Mesenchymal stem cell (in vitro differentiated cells and primary cell): ENCODE data around the gene RPL28.

Experiments
- DNase-seq: peaks from one replicate; pipeline ENCODE4 v3.0.0-alpha.2; 2013
- H2AFZ ChIP-seq: one replicate; pipeline ENCODE4 v1.6.1; 2013; ENCODE audit warnings: low read depth, mild to moderate bottlenecking, control low read depth, inconsistent platforms, low read length, moderate library complexity
- H2AK5ac ChIP-seq: 2 replicates; pipeline ENCODE4 v1.6.1; 2013; ENCODE audit warnings: low read length, moderate library complexity, mild to moderate bottlenecking, inconsistent platforms; ENCODE audit not compliant: severe bottlenecking
- H2BK120ac ChIP-seq: one replicate; pipeline ENCODE4 v1.6.1; 2013; ENCODE audit warnings: low read depth, mild to moderate bottlenecking, inconsistent platforms, low read length, moderate library complexity
- H2BK12ac ChIP-seq, 2 experiments: one replicate each; pipeline ENCODE4 v1.6.1; 2013; ENCODE audit warnings: inconsistent platforms in 2 of 2, low read length in 2 of 2, mild to moderate bottlenecking in 2 of 2, moderate library complexity in 2 of 2, control low read depth in 1 of 2
- H2BK15ac ChIP-seq: one replicate; pipeline ENCODE4 v1.6.1; 2013; ENCODE audit warnings: mild to moderate bottlenecking, low read depth, inconsistent platforms; ENCODE audit not compliant: poor library complexity, severe bottlenecking
- H2BK5ac ChIP-seq: 2 replicates; pipeline ENCODE4 v1.6.1; 2013; ENCODE audit warnings: low read depth, mild to moderate bottlenecking, low read length, control low read depth, inconsistent platforms; ENCODE audit not compliant: poor library complexity, severe bottlenecking
- H3K14ac ChIP-seq, 2 experiments: one replicate each; pipeline ENCODE4 v1.6.1; 2013; ENCODE audit warnings: inconsistent platforms in 2 of 2, low read length in 2 of 2, control low read depth in 1 of 2, mild to moderate bottlenecking in 1 of 2, moderate library complexity in 1 of 2
- H3K18ac ChIP-seq, 2 experiments: one replicate each; pipeline ENCODE4 v1.6.1; 2013; ENCODE audit warnings: inconsistent platforms in 2 of 2, low read length in 2 of 2, control low read depth in 1 of 2, low read depth in 1 of 2, mild to moderate bottlenecking in 1 of 2
- H3K23ac ChIP-seq, 2 experiments: one replicate each; pipeline ENCODE4 v1.6.1; 2013; ENCODE audit warnings: inconsistent platforms in 2 of 2, low read length in 2 of 2, mild to moderate bottlenecking in 2 of 2, moderate library complexity in 2 of 2, control low read depth in 1 of 2
- H3K27ac ChIP-seq: 2 replicates; pipeline ENCODE4 v1.5.1; 2013; ENCODE audit warnings: mild to moderate bottlenecking, moderate library complexity, low read length, control low read depth, inconsistent platforms; ENCODE audit not compliant: poor library complexity, severe bottlenecking
- H3K27me3 ChIP-seq, 2 experiments: 2 replicates each; pipeline versions ENCODE4 v1.6.1 to v1.7.0; 2013; ENCODE audit warnings: low read length in 2 of 2, mild to moderate bottlenecking in 2 of 2, moderate library complexity in 2 of 2, control low read depth in 1 of 2, inconsistent platforms in 1 of 2; ENCODE audit not compliant: control insufficient read depth in 1 of 2, insufficient read depth in 1 of 2
- H3K36me3 ChIP-seq, 2 experiments: 2 replicates each; pipeline versions ENCODE4 v1.6.1 to v1.7.0; 2013; ENCODE audit warnings: low read length in 2 of 2, control low read depth in 1 of 2, inconsistent platforms in 1 of 2, low read depth in 1 of 2, mild to moderate bottlenecking in 1 of 2; ENCODE audit not compliant: insufficient read depth in 2 of 2, control insufficient read depth in 1 of 2
- H3K4ac ChIP-seq, 2 experiments: one replicate each; pipeline ENCODE4 v1.6.1; 2013; ENCODE audit warnings: inconsistent platforms in 2 of 2, low read length in 2 of 2, mild to moderate bottlenecking in 2 of 2, moderate library complexity in 2 of 2, control low read depth in 1 of 2, low read depth in 1 of 2
- H3K4me1 ChIP-seq: 2 replicates; pipeline ENCODE4 v1.6.1; 2013; ENCODE audit warnings: low read depth, low read length, control low read depth; ENCODE audit not compliant: control insufficient read depth, insufficient read depth
- H3K4me2 ChIP-seq: 2 replicates; pipeline ENCODE4 v1.6.1; 2013; ENCODE audit warnings: low read length, mild to moderate bottlenecking, inconsistent platforms; ENCODE audit not compliant: poor library complexity, severe bottlenecking
- H3K4me3 ChIP-seq, 2 experiments: 2 replicates each; pipeline versions ENCODE4 v1.5.1 to v1.7.0; 2013; ENCODE audit warnings: low read length in 2 of 2, mild to moderate bottlenecking in 2 of 2, control low read depth in 1 of 2, low read depth in 1 of 2; ENCODE audit not compliant: insufficient read depth in 1 of 2
- H3K79me1 ChIP-seq: replicated peaks from 2 replicates; pipeline ENCODE4 v1.6.1; 2013; ENCODE audit warnings: mild to moderate bottlenecking, control low read depth, low read length, inconsistent platforms; ENCODE audit not compliant: poor library complexity, severe bottlenecking
- H3K9ac ChIP-seq: 2 replicates; pipeline ENCODE4 v1.7.0; 2013; ENCODE audit warnings: mild to moderate bottlenecking, low read length, moderate library complexity
- H3K9me3 ChIP-seq: 2 replicates; pipeline ENCODE4 v1.7.0; 2013; ENCODE audit warnings: mild to moderate bottlenecking, low read length; ENCODE audit not compliant: control insufficient read depth
- H4K8ac ChIP-seq: one replicate; pipeline ENCODE4 v1.6.1; 2013; ENCODE audit warnings: inconsistent platforms, mild to moderate bottlenecking, low read length, moderate library complexity
- H4K91ac ChIP-seq: one replicate; pipeline ENCODE4 v1.6.1; 2013; ENCODE audit warnings: mild to moderate bottlenecking, low read length, inconsistent platforms
- WGBS: methylation state at CpG from one replicate; pipeline ENCODE4 v1.1.7; 2013; ENCODE audit warnings: mixed read lengths; 5-methylcytosine and 5-hydroxymethylcytosine counted together

Gene RPL28

DNA sequence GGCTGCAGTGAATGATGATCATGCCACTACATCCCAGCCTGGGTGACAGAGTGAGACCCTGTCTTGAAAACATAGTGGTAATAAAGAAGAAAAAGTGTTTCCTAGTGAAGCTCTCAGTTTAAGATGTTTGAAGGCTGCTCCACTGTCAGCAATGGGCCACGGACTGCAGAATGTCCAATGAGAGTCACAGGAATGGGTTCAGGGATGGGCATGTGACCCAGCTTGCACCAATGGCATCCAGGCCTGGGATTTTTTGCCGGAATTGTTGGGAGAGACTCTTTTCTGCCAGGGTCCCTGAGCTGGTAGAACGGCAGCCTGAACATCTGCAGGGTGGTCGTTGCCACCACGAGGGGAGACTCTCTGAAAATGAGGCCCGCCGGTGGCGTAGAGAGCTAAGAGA lies 51.1 kb downstream of the RPL28 start:
- Histone ChIP-seq H4K91ac (no peak overlapping the region), H3K9me3 (peaks cover 5% of the 10 kb centered on the region), H3K4ac (no peak overlapping the region), H2BK120ac (no peak overlapping the region), H2AK5ac (no peak overlapping the region), H3K79me1 (no peaks in the 10 kb centered on the region), H3K18ac (no peak overlapping the region), H2BK12ac (no peak overlapping the region), H3K27me3 (peaks cover 37 to 76% of the 10 kb centered on the region in 2 experiments), H3K14ac (no peak overlapping the region), H3K4me2 (no peak overlapping the region), H4K8ac (no peak overlapping the region), H2AFZ (no peak overlapping the region), H2BK5ac (no peak overlapping the region), H3K36me3 (peaks cover 0 to under 1% of the 10 kb centered on the region in 2 experiments), H3K27ac (no peak overlapping the region), H3K4me3 (no peak overlapping the region), H3K4me1 (peaks cover 11% of the 10 kb centered on the region), H3K23ac (no peak overlapping the region), H3K9ac (no peak overlapping the region), H2BK15ac (no peak overlapping the region)
- 54% methylated on average over 8 of the region's 8 CpGs for WGBS
- DNase-seq, result no peak

DNA sequence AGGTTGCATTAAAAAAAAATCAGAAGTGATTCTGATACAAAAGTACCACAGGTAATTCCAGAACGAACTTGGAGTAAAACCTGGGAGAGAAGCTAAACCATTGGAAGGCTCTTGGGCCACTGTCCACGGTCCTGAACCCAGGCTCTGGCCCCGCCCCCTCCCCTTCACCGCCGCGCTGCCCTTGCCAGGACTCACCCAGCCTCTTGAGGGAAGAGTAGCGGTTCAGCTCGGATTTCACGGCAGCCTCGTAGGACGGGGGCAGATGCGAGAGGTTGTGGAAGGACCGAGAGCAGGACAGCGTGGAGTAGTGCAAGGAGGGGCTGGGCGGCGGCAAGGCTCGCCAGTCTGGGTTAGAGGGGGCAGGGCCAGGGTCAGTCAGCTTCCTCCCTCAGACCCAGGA lies 51.7 kb downstream of the RPL28 start:
- Histone ChIP-seq H4K8ac (no peak overlapping the region), H3K18ac (no peak overlapping the region), H3K14ac (no peak overlapping the region), H3K23ac (no peak overlapping the region), H2AFZ (no peak overlapping the region), H2AK5ac (no peak overlapping the region), H3K9ac (no peak overlapping the region), H3K27me3 (peaks cover 39 to 73% of the 10 kb centered on the region in 2 experiments), H4K91ac (no peak overlapping the region), H3K4me3 (no peak overlapping the region), H3K79me1 (no peaks in the 10 kb centered on the region), H3K27ac (no peak overlapping the region), H3K36me3 (peaks cover 0 to 2% of the 10 kb centered on the region in 2 experiments), H2BK15ac (no peak overlapping the region), H2BK12ac (no peak overlapping the region), H3K4ac (no peak overlapping the region), H3K4me1 (peaks cover 17% of the 10 kb centered on the region), H2BK5ac (no peak overlapping the region), H3K4me2 (no peak overlapping the region), H2BK120ac (no peak overlapping the region), H3K9me3 (peaks cover 1% of the 10 kb centered on the region)
- under 1% methylated on average over 13 of the region's 17 CpGs for WGBS
- DNase-seq, result peak; percentile 70

DNA sequence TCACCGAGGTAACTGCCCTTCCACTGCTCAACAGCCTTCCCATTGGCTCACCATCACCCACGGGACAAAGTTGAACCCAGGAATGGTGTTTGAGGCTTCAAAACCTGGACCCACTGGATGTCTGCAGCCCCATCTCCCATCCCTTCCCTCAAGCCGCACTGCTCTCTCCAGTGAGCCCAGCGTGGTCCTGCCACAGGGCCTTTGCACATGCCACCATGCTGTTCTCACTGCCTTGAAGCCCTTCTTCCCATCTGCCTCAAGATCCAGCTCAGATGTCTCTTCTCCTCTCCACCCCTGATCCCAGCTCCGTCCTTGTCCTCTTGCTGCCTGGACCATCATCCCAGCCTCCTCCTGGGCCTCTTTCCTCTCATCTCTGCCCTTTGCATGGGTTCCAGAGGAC lies 53.3 kb downstream of the RPL28 start:
- no peak overlapping the region for H3K4me3 ChIP-seq
- 57% methylated on average over 5 of the region's 5 CpGs for WGBS
- H2AFZ ChIP-seq, result no peak overlapping the region
- H3K9me3 ChIP-seq, result no peaks in the 10 kb centered on the region
- H3K14ac ChIP-seq, result no peak overlapping the region
- H2BK15ac ChIP-seq, result no peak overlapping the region
- peaks cover 0 to 2% of the 10 kb centered on the region in 2 experiments for H3K36me3 ChIP-seq
- H3K4ac ChIP-seq, result no peak overlapping the region
- H3K27me3 ChIP-seq, result peaks cover 51 to 68% of the 10 kb centered on the region in 2 experiments
- H4K91ac ChIP-seq, result no peak overlapping the region
- H2AK5ac ChIP-seq, result no peak overlapping the region
- no peak overlapping the region for H3K27ac ChIP-seq
- no peak for DNase-seq
- no peak overlapping the region for H2BK120ac ChIP-seq
- H3K79me1 ChIP-seq, result no peaks in the 10 kb centered on the region
- H2BK12ac ChIP-seq, result no peak overlapping the region
- no peak overlapping the region for H3K23ac ChIP-seq
- no peak overlapping the region for H3K9ac ChIP-seq
- no peak overlapping the region for H2BK5ac ChIP-seq
- no peak overlapping the region for H3K4me2 ChIP-seq
- no peak overlapping the region for H4K8ac ChIP-seq
- H3K4me1 ChIP-seq, result peaks cover 22% of the 10 kb centered on the region
- no peak overlapping the region for H3K18ac ChIP-seq

DNA sequence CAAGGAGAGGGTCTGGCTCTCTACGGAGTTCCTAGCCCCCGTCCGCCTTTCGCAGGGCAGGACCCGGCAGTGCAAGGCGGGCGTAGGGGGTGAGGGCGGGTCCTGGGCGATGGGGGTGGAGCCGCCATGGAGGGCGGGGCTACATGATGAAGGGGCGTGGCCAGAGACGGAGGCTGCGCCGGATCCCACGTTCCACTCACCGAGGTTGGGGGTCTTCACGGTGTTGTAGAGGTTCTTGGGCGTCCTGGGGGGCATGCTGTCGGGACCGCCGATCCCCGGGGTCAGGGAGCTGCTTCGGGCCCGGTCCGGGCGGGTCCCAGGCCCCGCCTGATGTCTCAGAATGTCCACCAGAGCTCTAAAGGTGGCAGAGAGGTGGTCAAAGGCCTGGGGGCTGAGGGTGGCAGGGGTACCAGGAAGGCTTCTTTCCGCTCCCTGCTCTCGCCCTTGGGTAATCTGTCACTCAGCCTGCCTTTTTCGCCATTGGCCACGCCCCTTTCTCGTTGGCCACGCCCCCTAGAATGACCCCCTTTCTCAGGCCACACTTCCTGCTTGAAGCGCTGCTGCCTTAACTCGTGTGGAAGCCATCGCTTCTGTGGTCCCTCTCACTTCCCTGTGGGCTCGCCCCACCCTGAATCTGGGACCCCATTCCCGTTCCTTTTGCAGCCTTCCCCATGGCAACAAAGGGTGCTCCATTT lies 54.8 kb downstream of the RPL28 start:
- H3K4ac ChIP-seq, result no peak overlapping the region
- 7% methylated on average over 26 of the region's 39 CpGs for WGBS

More for the DNA sequence above, 54.8 kb downstream of the RPL28 start:
- Histone ChIP-seq H3K4me3 (no peak overlapping the region), H2BK12ac (no peak overlapping the region), H3K14ac (no peak overlapping the region), H3K36me3 (peaks cover 0 to 2% of the 10 kb centered on the region in 2 experiments), H2BK5ac (no peak overlapping the region), H2BK15ac (no peak overlapping the region), H2AK5ac (no peak overlapping the region), H3K23ac (no peak overlapping the region), H2BK120ac (no peak overlapping the region), H3K27me3 (peaks cover 65 to 74% of the 10 kb centered on the region in 2 experiments), H4K91ac (no peak overlapping the region), H3K4me2 (no peak overlapping the region), H4K8ac (no peak overlapping the region), H3K9me3 (no peaks in the 10 kb centered on the region), H3K4me1 (peaks cover 17% of the 10 kb centered on the region), H3K79me1 (no peaks in the 10 kb centered on the region), H3K27ac (no peak overlapping the region), H2AFZ (no peak overlapping the region), H3K18ac (no peak overlapping the region), H3K9ac (no peak overlapping the region)
- DNase-seq, result no peak
